HT1080 (cell line): ENCODE results near the gene YWHAH. TPM values are rescaled to one million over a fixed set of nuclear protein-coding genes. Genes with fewer than 3 reads are reported as not detected.

ENCODE experiments used
- DNase-seq: peaks from one replicate; pipeline ENCODE4 v3.0.0-alpha.2; 2015; ENCODE audit warnings: low read depth
- total RNA-seq: library from RNA; depleted of rRNA; stranded (reverse); fragments of >200 nt; shearing (Covaris generic); gene quantifications from 2 replicates; pipeline ENCODE4 v1.2.3, GENCODE V29; 2014

YWHAH gene
- total RNA-seq, 1 experiment from 2014 or later = 183 TPM

DNA sequence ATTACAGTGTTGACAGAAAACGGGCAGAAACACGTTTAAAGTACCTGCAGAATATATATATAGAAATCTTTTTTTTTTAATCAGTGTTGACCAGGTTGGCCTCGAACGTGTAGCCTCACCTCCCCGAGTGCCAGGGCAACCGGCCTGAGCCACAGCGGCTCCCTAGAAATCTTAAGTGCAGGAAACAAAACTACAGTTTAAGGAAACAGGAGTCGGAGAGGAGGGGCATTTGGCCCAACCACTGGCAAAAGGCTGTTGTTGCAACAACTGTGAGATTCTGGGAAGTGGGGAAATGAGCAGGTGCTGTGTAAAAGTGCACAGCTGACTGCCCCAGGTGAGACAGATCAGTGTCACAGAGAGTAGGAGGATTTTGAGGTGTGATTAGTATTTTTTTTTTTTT lies 3.7 kb downstream of the YWHAH start:
- DNase-seq = no peak

DNA sequence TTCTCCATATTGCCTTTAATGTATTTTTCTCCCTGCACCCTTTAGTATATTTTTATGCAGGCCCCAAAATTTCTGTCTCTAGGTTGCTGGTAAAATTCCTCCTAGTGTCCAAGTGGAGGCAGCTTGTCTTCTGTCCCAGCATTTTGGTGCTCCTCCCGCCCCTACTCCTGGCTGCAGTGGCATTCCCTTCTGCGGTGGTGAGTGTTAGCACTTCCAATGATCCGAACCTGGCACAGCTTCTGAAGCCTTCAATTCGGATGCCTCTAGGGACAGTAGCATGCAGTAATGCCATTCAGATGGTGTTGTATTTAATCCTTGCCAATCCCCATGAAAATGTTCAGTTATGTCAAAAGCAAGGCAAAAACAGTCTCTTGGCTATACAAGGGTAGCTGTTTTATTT lies 5.9 kb downstream of the YWHAH start:
- no peak for DNase-seq

DNA sequence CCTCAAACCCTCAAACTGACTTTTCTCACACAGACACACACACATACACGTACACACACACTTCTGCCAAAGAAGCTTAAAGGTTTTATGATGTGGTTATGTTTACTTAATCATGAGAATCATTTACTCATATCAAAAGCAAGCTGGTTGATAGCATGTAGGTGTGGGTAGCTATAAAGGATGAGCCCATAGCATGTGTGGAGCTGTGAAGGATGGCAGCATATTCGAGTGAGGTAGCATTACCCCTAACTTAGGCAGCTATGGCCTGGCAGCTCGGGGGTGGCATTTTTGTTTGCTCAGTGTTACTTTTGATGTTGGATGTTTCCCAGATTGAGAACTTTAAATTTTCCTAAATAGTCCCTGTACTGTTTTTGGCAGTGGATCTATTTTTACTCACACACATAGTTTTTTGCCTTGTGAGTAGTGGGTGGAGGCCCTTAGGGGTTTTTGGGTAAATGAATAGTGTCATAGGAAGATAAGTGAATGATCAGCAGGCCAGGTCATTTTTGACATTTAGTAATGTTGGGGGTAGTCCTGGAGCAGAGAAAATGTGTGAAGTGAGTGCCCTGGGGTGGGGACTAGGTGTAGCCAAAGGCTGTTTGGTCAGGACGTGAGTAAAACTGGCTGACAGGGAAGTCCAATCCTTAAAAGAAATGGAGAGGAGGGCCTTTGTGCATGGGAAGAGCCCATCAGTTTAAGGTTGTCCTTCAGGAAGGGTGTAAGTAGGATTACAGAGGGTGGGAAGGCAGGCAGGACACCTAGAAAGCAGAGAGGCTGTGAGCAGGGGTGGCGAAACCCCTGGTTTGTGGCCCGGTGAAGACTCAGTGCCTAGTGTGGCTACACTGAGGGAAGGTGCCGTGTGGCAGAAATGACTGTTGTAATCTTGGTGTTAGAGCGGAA lies 7.1 kb downstream of the YWHAH start:
- no peak for DNase-seq

DNA sequence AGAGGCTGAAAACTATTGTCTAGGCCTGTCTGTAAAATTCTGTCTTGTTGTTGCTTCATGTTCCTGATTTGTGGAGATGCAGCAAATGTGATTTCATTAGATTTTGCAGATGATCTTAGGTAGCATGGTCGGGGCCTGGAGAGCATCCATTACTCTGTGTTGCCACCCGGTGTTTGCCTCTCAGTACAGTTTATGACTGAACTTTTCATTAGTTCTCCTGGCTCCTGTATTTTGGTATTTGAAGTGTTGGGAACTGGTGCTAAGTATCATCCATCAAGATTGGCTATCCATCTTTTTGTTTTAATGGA lies 7.7 kb downstream of the YWHAH start:
- no peak for DNase-seq

DNA sequence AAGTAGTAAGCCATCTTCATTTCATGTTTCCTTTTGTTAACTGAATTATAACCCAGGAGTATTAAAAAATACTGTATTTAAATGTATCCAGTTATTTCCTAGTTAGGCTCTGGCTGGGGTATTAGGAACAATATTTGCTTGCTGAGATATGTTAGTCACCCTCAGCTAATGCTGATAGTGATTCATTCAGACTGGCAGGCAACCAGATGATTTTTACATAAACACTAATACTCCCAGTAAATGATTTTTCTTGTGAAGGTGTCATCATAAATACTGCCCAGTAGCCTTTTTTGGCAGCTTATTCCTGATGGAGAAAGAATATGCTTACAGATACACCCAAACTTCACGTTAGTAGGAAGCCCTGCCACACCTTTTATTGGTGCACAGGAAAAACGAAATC lies 8.1 kb downstream of the YWHAH start:
- peak; percentile 59 for DNase-seq

DNA sequence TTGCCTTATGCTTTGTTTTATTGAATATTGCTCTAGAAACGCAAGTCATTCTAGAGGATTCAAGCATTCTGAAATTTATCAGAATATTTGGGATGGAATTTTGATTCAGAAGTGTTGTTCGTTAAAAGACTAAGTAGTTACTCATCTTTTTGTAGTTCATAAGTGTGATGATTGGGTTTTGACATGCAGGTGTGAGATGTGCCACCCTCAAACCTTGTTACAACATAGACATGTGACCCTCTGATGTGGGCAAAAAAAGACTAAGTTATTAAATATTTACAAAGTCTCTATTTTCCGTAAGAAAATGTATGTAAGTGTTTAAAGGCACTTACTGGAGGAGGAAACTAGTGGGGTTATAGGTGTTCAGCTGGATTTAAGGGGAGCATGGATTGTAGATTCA lies 8.9 kb downstream of the YWHAH start:
- no peak for DNase-seq

DNA sequence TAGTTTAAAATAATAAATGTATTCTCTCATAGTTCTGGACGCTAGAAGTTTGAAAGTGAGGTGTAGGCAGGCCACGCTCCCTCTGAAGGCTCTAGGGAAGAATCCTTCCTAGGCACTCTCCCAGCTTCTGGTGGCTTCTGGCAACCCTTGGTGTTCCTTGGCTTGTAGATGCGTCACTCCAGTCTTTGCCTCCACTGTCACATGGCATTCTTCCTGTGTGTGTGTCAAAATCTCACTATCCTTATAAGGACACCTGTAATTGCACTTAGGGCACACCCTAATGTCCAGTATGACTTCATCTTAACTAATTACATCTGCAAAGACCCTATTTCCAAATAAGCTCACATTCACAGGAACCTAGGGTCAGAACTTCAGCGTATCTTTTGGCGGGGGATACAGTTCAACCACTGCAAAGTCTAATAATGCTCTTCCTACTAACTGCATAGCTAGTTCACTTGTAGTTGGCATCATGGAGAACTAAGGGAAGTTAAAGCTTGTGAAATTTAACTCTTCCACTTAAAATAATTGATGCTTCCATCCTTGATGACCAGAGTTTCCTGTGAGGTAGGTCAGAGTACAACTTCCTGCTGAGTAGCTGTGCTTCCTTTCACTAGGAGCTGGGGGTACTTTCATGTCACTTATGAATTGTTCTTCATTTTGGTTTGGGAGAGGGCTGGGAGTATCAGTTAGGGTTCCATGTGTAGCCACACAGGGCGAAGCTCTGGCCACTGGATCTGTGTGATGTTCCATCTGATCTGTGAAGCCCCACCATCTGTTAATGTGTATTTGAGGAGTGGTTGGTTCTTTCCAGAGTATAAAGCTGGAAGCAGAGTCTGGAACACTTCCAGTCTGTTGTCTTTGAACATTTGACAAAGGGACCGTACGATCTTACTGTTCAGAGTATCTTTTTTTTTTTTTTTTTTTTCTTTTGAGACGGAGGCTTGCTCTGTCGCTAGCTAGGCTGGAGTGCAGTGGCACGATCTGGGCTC lies 10.5 kb downstream of the YWHAH start:
- DNase-seq = no peak

DNA sequence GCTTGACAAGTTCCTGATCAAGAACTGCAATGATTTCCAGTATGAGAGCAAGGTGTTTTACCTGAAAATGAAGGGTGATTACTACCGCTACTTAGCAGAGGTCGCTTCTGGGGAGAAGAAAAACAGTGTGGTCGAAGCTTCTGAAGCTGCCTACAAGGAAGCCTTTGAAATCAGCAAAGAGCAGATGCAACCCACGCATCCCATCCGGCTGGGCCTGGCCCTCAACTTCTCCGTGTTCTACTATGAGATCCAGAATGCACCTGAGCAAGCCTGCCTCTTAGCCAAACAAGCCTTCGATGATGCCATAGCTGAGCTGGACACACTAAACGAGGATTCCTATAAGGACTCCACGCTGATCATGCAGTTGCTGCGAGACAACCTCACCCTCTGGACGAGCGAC lies 12.0 kb downstream of the YWHAH start:
- no peak for DNase-seq

DNA sequence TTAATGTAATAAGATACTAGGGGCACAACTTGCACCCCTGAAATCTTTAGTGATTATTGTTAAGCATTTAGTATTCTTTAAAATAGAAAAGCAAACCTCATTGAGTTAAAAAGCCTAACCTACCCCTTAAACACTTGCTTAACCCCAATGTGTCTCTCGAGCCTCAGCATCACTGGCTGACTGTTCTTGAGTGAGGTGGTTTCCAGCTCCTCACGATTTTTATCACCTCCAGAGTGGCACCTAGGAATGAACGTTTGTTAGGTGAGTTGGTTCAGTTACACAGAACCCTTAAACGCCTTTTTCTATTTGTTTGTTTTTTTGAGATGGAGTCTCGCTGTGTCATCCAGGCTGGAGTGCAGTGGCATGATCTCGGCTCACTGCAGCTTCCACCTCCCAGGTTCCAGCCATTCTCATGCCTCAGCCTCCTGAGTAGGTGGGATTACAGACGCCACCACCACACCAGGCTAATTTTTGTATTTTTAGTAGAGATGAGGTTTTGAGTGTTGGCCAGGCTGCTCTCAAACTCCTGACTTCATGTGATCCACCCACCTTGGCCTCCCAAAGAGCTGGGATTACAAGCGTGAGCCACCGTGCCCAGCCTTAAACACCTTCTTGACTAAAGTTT lies 13.7 kb downstream of the YWHAH start:
- DNase-seq = no peak

DNA sequence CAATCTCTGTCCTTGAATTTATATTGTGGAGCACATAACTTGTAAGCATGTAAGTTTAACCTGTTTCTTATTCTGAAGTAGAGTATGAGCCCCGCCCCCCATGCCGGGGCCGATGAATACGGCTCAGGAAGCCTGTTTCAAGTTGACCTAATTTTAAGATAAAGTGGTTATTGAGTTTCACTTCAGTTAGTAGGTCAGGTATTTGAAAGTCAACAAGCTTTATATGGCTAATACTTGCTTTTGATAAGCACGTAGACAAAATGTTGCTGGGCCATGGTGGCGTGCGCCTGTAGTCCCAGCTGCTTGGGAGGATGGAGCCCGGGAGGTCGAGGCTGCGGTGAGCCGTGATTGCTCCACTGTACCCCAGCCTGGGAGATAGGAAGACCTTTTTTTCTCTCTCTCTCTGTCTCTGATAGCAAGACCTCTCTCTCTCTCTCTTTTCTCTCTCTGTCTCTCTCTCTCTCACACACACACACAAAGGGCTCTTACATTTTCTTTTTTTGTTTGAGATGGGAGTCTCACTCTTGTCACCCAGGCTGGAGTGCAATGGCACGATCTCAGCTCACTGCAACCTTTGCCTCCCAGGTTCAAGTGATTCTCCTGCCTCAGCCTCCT lies 14.4 kb downstream of the YWHAH start:
- no peak for DNase-seq

DNA sequence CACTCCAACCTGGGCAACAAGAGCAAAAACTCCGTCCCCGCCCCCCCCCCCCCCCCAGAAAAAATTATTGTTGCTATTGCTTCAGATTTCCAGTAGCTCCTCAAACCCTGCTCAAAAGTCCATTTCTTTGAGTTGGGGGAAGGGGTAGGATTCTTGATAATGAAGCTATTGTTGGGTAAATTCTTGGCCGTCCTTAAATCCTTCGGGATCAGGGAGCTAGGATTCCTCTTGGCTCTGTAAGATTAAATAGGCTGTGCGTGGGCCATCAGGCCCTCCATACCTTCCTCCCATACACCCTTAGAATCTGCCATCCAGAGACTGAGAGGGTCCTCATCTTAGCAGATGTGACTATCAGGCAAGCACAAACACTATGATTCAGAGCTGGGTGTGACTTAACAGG lies 16.4 kb downstream of the YWHAH start:
- DNase-seq = no peak

DNA sequence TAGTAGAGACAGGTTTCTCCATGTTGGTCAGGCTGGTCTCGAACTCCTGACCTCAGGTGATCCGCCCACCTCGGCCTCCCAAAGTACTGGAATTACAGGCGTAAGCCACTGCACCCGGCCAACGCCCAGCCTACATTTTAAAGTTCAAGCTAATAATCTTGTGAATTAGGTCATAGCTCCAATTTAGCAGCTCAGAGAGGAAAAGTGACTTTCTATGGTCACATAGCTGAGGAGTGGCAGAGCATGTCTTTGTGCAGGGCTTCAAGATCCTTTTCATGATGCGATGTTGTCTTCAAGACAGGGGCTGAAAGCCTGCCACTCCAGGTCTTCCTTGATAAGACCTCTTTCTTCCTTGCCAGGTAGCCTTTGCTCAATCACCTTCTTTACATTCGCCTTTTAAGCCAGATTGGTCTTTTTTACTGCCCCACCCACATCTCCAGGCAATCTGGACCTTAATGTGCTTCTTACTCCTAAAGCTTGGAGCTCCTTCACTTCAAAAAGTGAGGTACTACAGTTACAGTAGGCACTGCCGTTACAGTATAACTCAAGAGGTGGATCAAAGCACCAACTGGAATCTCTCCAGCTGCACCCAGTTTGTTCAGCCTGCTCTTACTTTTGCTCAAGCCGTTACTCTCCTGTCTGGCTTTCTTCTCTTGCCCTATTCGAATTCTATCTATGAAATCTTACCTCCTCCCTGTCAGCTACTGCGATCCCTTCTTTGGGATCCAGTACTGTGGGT lies 18.2 kb downstream of the YWHAH start:
- no peak for DNase-seq

DNA sequence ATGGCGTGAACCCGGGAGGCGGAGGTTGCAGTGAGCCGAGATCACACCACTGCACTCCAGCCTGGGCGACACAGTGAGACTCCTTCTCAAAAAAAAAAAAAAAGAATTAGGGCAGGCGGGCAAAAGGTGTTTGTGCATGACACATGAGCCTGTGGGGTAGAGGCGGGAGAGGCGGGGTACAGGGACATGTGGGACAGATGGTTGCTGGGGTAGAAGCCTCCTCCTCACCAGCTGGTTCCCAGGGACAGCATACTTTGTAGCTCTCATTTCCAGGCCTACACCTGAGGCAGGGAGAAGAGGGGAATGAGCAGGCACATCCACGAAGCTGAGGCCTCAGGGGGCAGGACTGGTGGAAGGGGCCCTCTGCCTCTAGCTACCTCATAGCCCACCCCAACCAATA lies 23.7 kb downstream of the YWHAH start:
- DNase-seq = no peak

DNA sequence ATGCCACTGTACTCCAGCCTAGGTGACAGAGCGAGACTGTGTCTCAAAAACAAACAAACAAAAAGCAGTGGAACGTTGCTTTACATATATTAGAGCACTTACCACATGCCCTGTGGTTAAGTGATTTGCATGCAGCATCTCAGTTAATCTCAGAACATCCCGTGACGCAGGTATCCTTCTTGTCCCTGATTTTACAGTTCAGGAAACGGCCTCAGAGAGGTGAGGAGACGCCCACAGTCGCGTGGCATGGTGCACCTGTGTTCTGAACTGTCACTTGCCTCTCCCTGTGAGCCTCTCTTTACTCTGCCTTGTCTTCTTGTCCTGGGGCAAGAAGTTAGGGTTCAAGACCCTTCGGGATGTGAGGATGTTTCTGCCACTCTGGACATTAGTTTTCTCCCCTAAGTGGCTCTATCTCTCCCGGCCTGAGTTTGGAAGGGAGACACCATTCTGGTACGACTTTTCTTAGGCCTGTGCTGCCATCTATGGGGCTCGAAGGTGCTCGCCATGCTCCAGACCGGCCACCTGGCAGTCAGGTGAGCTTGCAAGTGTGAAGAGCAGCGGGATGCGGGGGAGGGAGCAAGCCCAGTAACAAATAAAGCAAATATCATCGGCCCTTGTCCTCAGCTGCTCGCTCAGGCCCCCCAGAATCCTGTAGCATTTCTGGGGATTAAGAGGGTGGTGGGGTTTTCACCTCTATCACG lies 25.6 kb downstream of the YWHAH start:
- DNase-seq = peak; percentile 62

DNA sequence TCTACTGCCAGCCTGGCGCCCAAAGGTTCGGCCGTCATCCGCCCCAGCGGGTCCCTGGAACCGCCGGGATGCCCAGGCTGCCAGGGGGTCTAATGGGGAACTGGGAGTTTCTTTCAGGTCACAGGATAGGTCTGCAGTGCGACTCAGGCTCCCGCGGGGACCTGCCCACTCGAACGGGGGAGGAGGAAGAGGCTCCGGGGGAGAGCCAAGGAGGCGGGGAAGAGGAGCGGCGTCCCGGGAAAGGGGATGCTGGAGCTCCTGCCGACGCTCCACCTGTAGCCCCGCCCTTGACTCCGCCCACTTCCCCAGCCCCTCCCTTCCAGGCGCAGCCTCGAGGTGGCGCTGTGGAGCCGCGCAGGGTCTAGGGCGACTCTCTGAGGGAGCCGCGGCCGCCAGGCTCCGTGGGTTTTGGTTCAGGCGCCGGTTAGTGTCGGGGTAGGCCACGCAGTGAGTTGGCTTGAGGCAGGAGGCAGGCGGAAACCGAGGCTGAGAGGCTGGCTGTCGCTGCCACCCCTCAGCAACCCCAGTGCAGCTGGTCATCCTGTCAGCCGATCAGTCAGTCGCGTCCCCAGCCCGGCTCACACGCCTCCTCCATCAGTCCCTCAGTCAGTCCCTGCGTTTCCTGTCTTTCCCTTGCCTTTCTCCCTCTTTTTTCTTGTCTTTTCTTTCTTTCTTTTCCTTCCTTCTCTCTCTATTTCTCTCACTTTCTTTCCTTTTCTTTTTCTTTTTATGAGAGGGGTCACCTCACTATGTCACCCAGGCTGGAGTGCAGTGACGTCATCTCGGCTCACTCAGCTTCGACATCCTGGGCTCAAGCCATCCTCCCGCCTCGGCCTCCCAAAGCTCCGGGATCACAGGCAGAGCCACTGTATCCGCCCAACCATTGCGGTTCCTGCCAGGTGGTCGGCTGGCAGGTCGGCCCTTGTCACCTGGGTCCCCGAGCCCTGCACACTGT lies 26.4 kb downstream of the YWHAH start:
- peak; percentile 75 for DNase-seq

DNA sequence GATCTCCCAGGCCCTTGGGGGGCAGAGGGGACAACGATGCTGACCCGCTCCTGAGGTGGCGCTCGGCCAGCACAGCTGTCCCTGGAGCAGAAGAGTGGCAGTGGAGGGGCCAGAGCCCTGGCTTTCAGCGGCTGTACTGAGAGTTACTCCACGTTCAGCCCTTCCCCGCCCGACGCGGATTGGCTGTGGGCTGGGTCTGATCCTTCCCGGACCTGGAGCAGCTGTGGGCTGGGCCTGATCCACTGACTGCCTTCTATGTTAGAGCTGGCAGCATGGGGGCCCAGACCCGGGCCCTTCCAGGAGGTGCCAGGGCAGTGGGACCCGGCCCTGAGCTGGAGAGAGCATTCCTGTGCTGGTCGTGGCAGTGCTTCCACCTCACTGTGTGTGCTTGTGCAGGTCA lies 27.8 kb downstream of the YWHAH start:
- DNase-seq = no peak

DNA sequence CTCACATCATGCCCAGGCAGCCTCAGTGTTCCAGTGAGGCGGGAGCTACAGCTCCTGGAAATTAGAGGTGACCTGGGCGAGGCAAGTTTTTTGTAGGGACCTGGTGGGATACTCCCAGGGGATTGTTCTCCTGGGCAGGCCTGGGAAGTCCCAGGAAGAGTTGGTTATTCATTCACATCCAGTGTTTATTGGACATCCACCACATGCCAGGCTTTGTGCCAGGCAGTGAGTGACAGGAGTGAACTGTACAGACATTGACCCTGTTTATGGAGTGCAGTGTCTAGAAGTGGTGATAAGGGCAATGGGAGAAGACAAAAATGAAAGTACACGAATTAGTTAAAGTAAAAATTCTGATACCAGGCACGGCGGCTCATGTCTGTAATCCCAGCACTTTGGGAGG lies 29.4 kb downstream of the YWHAH start:
- no peak for DNase-seq

DNA sequence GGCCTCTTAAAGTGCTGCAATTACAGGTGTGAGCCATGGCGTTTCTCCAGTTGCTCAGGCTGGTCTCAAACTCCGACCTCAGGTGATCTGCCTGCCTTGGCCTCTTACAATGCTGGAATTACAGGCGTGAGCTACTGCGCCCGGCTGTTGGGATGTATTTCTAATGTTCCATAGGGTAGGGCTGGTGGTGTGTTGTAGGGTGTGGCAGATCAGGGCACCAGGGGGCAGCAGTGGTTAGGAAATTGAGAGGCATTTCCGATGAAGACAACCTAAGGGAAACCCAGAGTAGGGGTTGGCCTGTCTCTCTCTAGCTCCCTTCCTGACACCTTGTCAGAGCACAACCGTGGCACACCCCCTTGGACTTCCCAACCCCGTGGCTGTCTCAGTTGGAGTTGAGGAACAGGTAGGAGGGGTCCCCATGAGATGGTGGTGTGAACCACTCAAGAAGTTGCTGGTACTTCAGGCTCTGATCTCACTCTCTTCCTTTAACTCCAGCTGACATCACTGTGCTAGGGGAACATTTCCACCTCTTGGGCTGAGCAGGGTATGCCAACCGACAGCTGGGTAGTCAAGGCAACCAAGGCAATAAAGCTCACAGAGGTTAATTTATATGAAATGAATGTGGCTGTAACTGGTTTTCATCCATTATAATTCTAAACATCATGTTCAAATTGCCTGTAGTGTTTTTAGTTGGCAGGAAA lies 33.0 kb downstream of the YWHAH start:
- DNase-seq = peak; percentile 76
